ENCODE data around the gene RASA3.
"Not testable (repeated sequence)": the region's sequence is repeated elsewhere in the genome, so short reads cannot be mapped to it uniquely, and the experiment has no call there.

RASA3 gene

GRCh38 chr13:113996081-113996911 lies 136.1 kb downstream of the RASA3 start:
- DNase-seq, result no peak

- no peak for DNase-seq
Measured at GRCh38 chr13:113995051-113995601, 137.3 kb downstream of the RASA3 start.

- DNase-seq, result no peak
Measured at GRCh38 chr13:113992276-113993005, 140.0 kb downstream of the RASA3 start.

GRCh38 chr13:113991676-113992179 lies 140.7 kb downstream of the RASA3 start:
- DNase-seq, result no peak

- DNase-seq, result no peak
Measured at GRCh38 chr13:113991191-113991669, 141.2 kb downstream of the RASA3 start.

- DNase-seq, result no peak
Measured at GRCh38 chr13:113990321-113990837, 142.0 kb downstream of the RASA3 start.

GRCh38 chr13:113989585-113990300 lies 142.7 kb downstream of the RASA3 start:
- no peak for DNase-seq

- not testable (repeated sequence) for DNase-seq
Measured at GRCh38 chr13:113988859-113989258, 143.6 kb downstream of the RASA3 start.

GRCh38 chr13:113982296-113982661 lies 150.1 kb downstream of the RASA3 start:
- DNase-seq, result no peak

GRCh38 chr13:113981611-113982295 lies 150.7 kb downstream of the RASA3 start:
- no peak for DNase-seq

- DNase-seq, result no peak
Measured at GRCh38 chr13:113981194-113981605, 151.2 kb downstream of the RASA3 start.

- DNase-seq, result no peak
Measured at GRCh38 chr13:113980489-113981064, 151.8 kb downstream of the RASA3 start.

GRCh38 chr13:113979791-113980471 lies 152.5 kb downstream of the RASA3 start:
- no peak for DNase-seq

GRCh38 chr13:113978741-113979481 lies 153.5 kb downstream of the RASA3 start:
- DNase-seq, result no peak

GRCh38 chr13:113977976-113978375 lies 154.4 kb downstream of the RASA3 start:
- no peak for DNase-seq

GRCh38 chr13:113976711-113977684 lies 155.4 kb downstream of the RASA3 start:
- DNase-seq, result no peak

- DNase-seq, result no peak
Measured at GRCh38 chr13:113975416-113975815, 157.0 kb downstream of the RASA3 start.

- DNase-seq, result no peak
Measured at GRCh38 chr13:113974304-113975281, 157.8 kb downstream of the RASA3 start.

Data from stimulated activated CD4-positive, alpha-beta T cell treated with anti-CD3 and anti-CD28 coated beads, Interleukin-2, amount 100 ng/mL, for 48 hours (primary cell).